A549 (cell line): ENCODE data around the gene DENND6A. TPM values are rescaled to one million over a fixed set of nuclear protein-coding genes. Genes with fewer than 3 reads are reported as not detected.

Experiments
- ATAC-seq, 2 experiments: fragments of 200-7000 bp in 1 of 2; fragments of >200 bp in 1 of 2; cut with Nextera tagmentation in 1 of 2; cut with Tn5 transposase in 1 of 2; 3 replicates each; pipeline versions ENCODE4 v1.8.0 to v1.9.1; 2018 to 2020; ENCODE audit warnings: mild to moderate bottlenecking in 1 of 2, moderate library complexity in 1 of 2
- CTCF ChIA-PET: fragments of 300-600 bp; sonication (Branson Sonifier 250); formaldehyde crosslinking; extraction: SDS; loops from one replicate; lab custom pipeline; 2021; ENCODE audit warnings: antibody characterized with exemption, inconsistent platforms; lab: Yijun Ruan, JAX
- POLR2A ChIA-PET: fragments of 350-600 bp; formaldehyde crosslinking; extraction: SDS; loops from one replicate; lab custom pipeline; 2021; ENCODE audit warnings: antibody characterized with exemption, inconsistent platforms; lab: Yijun Ruan, JAX
- DNase-seq, 2 experiments: peaks; one replicate each; pipeline versions ENCODE4 v3.0.0 to v3.0.0-alpha.2; 2011 to 2016; ENCODE audit warnings: low read depth in 1 of 2, low spot score in 1 of 2
- FAIRE-seq: peaks from 2 replicates; lab custom pipeline; 2011; peaks lifted over from hg19 to GRCh38; lab: Jason Lieb, UNC
- H3K27ac ChIP-seq, 2 experiments: fragments of >200 bp; sonication (Bioruptor Twin); formaldehyde crosslinking; 3 replicates each; pipeline ENCODE4 v1.5.1; 2016 to 2017
- H3K4me1 ChIP-seq: fragments of >200 bp; sonication (Bioruptor Twin); formaldehyde crosslinking; 3 replicates; pipeline ENCODE4 v1.6.1; 2016
- H3K4me2 ChIP-seq: fragments of >200 bp; sonication (Bioruptor Twin); formaldehyde crosslinking; 3 replicates; pipeline ENCODE4 v1.6.1; 2016
- H3K4me3 ChIP-seq: fragments of >200 bp; sonication (Bioruptor Twin); formaldehyde crosslinking; 3 replicates; pipeline ENCODE4 v1.5.1; 2016
- H3K9me3 ChIP-seq: fragments of >200 bp; sonication (Bioruptor Twin); formaldehyde crosslinking; 3 replicates; pipeline ENCODE4 v1.6.1; 2016
- FOSB ChIP-seq: fragments of 250-450 bp; sonication (Bioruptor Pico); IDR thresholded peaks from 2 replicates; pipeline ENCODE4 v1.5.0; 2020; ENCODE audit warnings: mild to moderate bottlenecking, moderate library complexity
- HEYL ChIP-seq: fragments of 250-450 bp; sonication (Bioruptor Pico); IDR thresholded peaks from 2 replicates; pipeline ENCODE4 v1.8.0; 2021; ENCODE audit warnings: mild to moderate bottlenecking, moderate library complexity
- HOXB13 ChIP-seq: fragments of 250-450 bp; sonication (Bioruptor Pico); IDR thresholded peaks from 2 replicates; pipeline ENCODE4 v1.5.0; 2020; ENCODE audit warnings: low read depth, mild to moderate bottlenecking, moderate library complexity
- HOXB5 ChIP-seq: fragments of 250-450 bp; sonication (Bioruptor Pico); IDR thresholded peaks from 2 replicates; pipeline ENCODE4 v1.5.0; 2020; ENCODE audit warnings: mild to moderate bottlenecking, moderate library complexity
- KDM1A ChIP-seq: fragments of 200-600 bp; sonication (generic); IDR thresholded peaks from 2 replicates; pipeline ENCODE4 v1.6.1; 2016; ENCODE audit warnings: low read depth, mild to moderate bottlenecking
- KDM5A ChIP-seq: fragments of 200-600 bp; sonication (generic); IDR thresholded peaks from 2 replicates; pipeline ENCODE4 v1.6.1; 2016; ENCODE audit warnings: antibody characterized with exemption, mild to moderate bottlenecking
- MAFK ChIP-seq: fragments of 450-650 bp; IDR thresholded peaks from 2 replicates; pipeline ENCODE4 v1.6.1; 2014; ENCODE audit not compliant: partially characterized antibody
- MAZ ChIP-seq: fragments of 150-350 bp; IDR thresholded peaks from 2 replicates; pipeline ENCODE4 v1.6.1; 2014; ENCODE audit warnings: antibody characterized with exemption, low read depth, low read length, borderline replicate concordance
- MYC ChIP-seq: IDR thresholded peaks from 2 replicates; pipeline ENCODE4 v1.6.1; 2012; ENCODE audit warnings: mild to moderate bottlenecking, inconsistent platforms, low read length, improper control_type of control experiment, borderline replicate concordance
- NFE2L2 ChIP-seq: fragments of 150-350 bp; conservative IDR thresholded peaks from 2 replicates; pipeline ENCODE4 v1.6.1; 2014; ENCODE audit warnings: low read length
- NPAS2 ChIP-seq: fragments of 250-450 bp; sonication (Bioruptor Pico); IDR thresholded peaks from 2 replicates; pipeline ENCODE4 v1.8.0; 2022; ENCODE audit warnings: mild to moderate bottlenecking, moderate library complexity, borderline replicate concordance
- POLR2A ChIP-seq: IDR thresholded peaks from 2 replicates; pipeline ENCODE4 v1.6.1; 2012; ENCODE audit warnings: mild to moderate bottlenecking, low read length
- POLR2AphosphoS2 ChIP-seq: conservative IDR thresholded peaks from 2 replicates; pipeline ENCODE4 v1.6.1; 2012; ENCODE audit warnings: low read length, improper control_type of control experiment, inconsistent platforms
- SMC3 ChIP-seq: fragments of >200 bp; sonication (Bioruptor Twin); formaldehyde crosslinking; IDR thresholded peaks from 3 replicates; pipeline ENCODE4 v1.6.1; 2018; ENCODE audit warnings: inconsistent platforms
- TP53 ChIP-seq: fragments of 250-450 bp; sonication (Bioruptor Pico); IDR thresholded peaks from 2 replicates; pipeline ENCODE4 v1.5.0; 2021; ENCODE audit warnings: mild to moderate bottlenecking, moderate library complexity
- WGBS: methylation state at CpG from one replicate; pipeline ENCODE4 v1.1.6; 2017; ENCODE audit errors: missing lambda C conversion rate; 5-methylcytosine and 5-hydroxymethylcytosine counted together
- polyA plus RNA-seq, 4 experiments: library from polyadenylated mRNA; depleted of rRNA in 3 of 4; stranded (reverse); fragments of >200 nt; fragmentation: RNase III in 1 of 4; extraction: RNeasy Plus Mini Kit Qiagen cat#74134 plus additional on column Dnase treatment in 1 of 4; gene quantifications; 2 replicates in 3 of 4; 3 replicates in 1 of 4; pipeline ENCODE4 v1.2.3, GENCODE V29; 2011 to 2017
- small RNA-seq, 6 experiments: library from RNA; depleted of rRNA; stranded (forward); fragments of <200 nt; gene quantifications; one replicate each; pipeline ENCODE3, GENCODE V24; 2012
- TF ChIP-seq, protein P1 (sequence below): IDR thresholded peaks from 2 replicates; pipeline ENCODE4 v1.6.1; 2012
- TF ChIP-seq, protein P2 (sequence below): fragments of 200-600 bp; sonication (generic); IDR thresholded peaks from 2 replicates; pipeline ENCODE4 v1.6.1; 2016; ENCODE audit warnings: antibody characterized with exemption, mild to moderate bottlenecking, moderate library complexity
- TF ChIP-seq, protein P3 (sequence below): fragments of >200 bp; sonication (Bioruptor Twin); formaldehyde crosslinking; IDR thresholded peaks from 3 replicates; pipeline ENCODE4 v1.5.1; 2016
- TF ChIP-seq, protein P4 (sequence below): IDR thresholded peaks from 2 replicates; pipeline ENCODE4 v1.6.1; 2012; ENCODE audit warnings: low read depth, borderline replicate concordance

Gene DENND6A
- polyA plus RNA-seq, 2 of the 4 experiments (the other 2 are of a cell fraction), result 5.4 to 18.1 TPM

DNA sequence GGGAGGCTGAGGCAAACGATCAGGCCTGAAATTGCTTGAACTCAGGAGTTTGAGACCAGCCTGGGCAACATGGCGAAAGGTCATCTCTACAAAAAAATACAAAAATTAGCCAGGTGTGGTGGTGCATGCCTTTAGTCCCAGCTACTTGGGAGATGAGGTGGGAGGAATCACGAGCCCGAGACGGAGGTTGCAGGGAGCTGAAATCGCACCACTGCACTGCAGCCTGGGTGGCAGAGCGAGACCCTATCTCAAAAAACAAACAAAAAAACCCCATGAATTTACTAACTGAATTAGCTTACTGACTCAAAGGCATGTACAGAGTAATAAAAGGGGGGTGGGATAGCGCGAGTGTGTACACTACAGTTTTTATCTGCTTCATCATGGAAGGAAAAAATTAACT lies 115.1 kb downstream of the DENND6A start:
- FAIRE-seq, result no peak
- POLR2A ChIA-PET, result no interaction called here
- Histone ChIP-seq H3K4me3 (no peak overlapping the region), H3K4me1 (0 out of 3 replicates have a peak, but pooled peaks cover under 1% of the 10 kb centered on the region), H3K4me2 (no peak overlapping the region), H3K9me3 (no peaks in the 10 kb centered on the region), H3K27ac (no peak overlapping the region)
- CTCF ChIA-PET, result no interaction called here
- ATAC-seq, result no peak
- no peak for TF ChIP-seq MAZ
- TF ChIP-seq, protein P1, sequence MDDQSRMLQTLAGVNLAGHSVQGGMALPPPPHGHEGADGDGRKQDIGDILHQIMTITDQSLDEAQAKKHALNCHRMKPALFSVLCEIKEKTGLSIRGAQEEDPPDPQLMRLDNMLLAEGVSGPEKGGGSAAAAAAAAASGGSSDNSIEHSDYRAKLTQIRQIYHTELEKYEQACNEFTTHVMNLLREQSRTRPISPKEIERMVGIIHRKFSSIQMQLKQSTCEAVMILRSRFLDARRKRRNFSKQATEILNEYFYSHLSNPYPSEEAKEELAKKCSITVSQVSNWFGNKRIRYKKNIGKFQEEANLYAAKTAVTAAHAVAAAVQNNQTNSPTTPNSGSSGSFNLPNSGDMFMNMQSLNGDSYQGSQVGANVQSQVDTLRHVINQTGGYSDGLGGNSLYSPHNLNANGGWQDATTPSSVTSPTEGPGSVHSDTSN, result no peak
- WGBS, result 91% methylated on average over 9 of the region's 9 CpGs
- no peak for DNase-seq

DNA sequence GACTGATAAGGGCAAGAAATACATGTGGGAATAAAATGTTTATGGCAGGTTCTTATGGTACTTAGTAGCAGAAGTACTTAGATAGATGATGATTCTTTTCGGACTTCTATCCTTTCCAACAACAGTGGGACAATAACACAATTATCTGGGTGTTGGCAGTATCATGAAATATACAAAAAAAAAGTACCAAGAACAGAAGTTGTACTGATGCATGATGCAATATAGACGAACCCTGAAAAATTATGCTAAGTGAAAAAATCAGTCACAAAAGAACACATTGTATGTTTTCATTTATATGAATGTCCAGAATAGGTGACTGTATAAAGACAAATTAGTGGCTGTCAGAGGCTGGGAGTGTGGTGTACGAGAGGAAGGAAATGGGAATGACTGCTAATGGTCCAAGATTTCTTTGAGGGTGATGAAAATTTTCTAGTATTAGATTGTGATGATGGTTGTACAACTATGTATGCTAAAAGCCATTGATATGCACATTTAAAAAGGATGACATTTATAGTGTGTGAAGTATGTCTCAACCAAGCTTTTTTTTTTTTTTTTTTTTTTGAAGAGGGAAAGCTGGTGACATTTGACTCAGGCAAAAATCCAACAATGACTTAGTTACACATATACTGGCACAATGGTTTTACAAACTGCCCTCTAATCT lies 116.8 kb downstream of the DENND6A start:
- CTCF ChIA-PET, result no interaction called here
- FAIRE-seq, result no peak

More for the DNA sequence above, 116.8 kb downstream of the DENND6A start:
- no peak overlapping the region for H3K4me2 ChIP-seq
- ATAC-seq (no peak), DNase-seq (no peak)
- no peak overlapping the region for H3K4me3 ChIP-seq
- TF ChIP-seq NPAS2 (CRISPR knock-in tag) (no peak), HOXB5 (CRISPR knock-in tag) (no peak), KDM1A (no peak), POLR2AphosphoS2 (no peak), MAFK (no peak), HEYL (CRISPR knock-in tag) (no peak), TP53 (CRISPR knock-in tag) (no peak), POLR2A (no peak), MYC (no peak), NFE2L2 (no peak), KDM5A (no peak), SMC3 (no peak), HOXB13 (CRISPR knock-in tag) (no peak), FOSB (no peak)
- TF ChIP-seq, protein P2, sequence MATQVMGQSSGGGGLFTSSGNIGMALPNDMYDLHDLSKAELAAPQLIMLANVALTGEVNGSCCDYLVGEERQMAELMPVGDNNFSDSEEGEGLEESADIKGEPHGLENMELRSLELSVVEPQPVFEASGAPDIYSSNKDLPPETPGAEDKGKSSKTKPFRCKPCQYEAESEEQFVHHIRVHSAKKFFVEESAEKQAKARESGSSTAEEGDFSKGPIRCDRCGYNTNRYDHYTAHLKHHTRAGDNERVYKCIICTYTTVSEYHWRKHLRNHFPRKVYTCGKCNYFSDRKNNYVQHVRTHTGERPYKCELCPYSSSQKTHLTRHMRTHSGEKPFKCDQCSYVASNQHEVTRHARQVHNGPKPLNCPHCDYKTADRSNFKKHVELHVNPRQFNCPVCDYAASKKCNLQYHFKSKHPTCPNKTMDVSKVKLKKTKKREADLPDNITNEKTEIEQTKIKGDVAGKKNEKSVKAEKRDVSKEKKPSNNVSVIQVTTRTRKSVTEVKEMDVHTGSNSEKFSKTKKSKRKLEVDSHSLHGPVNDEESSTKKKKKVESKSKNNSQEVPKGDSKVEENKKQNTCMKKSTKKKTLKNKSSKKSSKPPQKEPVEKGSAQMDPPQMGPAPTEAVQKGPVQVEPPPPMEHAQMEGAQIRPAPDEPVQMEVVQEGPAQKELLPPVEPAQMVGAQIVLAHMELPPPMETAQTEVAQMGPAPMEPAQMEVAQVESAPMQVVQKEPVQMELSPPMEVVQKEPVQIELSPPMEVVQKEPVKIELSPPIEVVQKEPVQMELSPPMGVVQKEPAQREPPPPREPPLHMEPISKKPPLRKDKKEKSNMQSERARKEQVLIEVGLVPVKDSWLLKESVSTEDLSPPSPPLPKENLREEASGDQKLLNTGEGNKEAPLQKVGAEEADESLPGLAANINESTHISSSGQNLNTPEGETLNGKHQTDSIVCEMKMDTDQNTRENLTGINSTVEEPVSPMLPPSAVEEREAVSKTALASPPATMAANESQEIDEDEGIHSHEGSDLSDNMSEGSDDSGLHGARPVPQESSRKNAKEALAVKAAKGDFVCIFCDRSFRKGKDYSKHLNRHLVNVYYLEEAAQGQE, result no peak
- TF ChIP-seq, protein P3, sequence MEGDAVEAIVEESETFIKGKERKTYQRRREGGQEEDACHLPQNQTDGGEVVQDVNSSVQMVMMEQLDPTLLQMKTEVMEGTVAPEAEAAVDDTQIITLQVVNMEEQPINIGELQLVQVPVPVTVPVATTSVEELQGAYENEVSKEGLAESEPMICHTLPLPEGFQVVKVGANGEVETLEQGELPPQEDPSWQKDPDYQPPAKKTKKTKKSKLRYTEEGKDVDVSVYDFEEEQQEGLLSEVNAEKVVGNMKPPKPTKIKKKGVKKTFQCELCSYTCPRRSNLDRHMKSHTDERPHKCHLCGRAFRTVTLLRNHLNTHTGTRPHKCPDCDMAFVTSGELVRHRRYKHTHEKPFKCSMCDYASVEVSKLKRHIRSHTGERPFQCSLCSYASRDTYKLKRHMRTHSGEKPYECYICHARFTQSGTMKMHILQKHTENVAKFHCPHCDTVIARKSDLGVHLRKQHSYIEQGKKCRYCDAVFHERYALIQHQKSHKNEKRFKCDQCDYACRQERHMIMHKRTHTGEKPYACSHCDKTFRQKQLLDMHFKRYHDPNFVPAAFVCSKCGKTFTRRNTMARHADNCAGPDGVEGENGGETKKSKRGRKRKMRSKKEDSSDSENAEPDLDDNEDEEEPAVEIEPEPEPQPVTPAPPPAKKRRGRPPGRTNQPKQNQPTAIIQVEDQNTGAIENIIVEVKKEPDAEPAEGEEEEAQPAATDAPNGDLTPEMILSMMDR, result no peak
- TF ChIP-seq, protein P4, sequence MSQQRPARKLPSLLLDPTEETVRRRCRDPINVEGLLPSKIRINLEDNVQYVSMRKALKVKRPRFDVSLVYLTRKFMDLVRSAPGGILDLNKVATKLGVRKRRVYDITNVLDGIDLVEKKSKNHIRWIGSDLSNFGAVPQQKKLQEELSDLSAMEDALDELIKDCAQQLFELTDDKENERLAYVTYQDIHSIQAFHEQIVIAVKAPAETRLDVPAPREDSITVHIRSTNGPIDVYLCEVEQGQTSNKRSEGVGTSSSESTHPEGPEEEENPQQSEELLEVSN, result no peak
- no peaks in the 10 kb centered on the region for H3K9me3 ChIP-seq
- H3K4me1 ChIP-seq, result no peaks in the 10 kb centered on the region
- POLR2A ChIA-PET, result no interaction called here
- WGBS, result 88% methylated on average over 3 of the region's 3 CpGs
- no peak overlapping the region for H3K27ac ChIP-seq

Small RNA genes lying within 50 kb of the gene (small RNA-seq; reads per million reads assigned to genes)
- 0 reads per million in 6 experiments for gene RNU6ATAC26P

Other genes with a start within 250 kb of the DENND6A start
- gene DNAH12, start 148.7 kb downstream of the DENND6A start, polyA plus RNA-seq (2011; rRNA removed), result 0.09 and 0.20 TPM in 2 replicates
- gene DNAH12, start 148.7 kb downstream of the DENND6A start, polyA plus RNA-seq (2017; fragmentation: RNase III; extraction: RNeasy Plus Mini Kit Qiagen cat#74134 plus additional on column Dnase treatment), result 0.05 to 0.13 TPM (median 0.05 TPM) in 3 replicates
- 12.9 and 14.4 TPM in 2 replicates for gene PDE12, start 136.8 kb downstream of the DENND6A start, polyA plus RNA-seq (2011; rRNA removed)
- 12.6 to 12.9 TPM (median 12.7 TPM) in 3 replicates for gene PDE12, start 136.8 kb downstream of the DENND6A start, polyA plus RNA-seq (2017; fragmentation: RNase III; extraction: RNeasy Plus Mini Kit Qiagen cat#74134 plus additional on column Dnase treatment)
- gene ARF4, start 95.7 kb downstream of the DENND6A start, polyA plus RNA-seq (2011; rRNA removed), result 222 and 262 TPM in 2 replicates
- gene ARF4, start 95.7 kb downstream of the DENND6A start, polyA plus RNA-seq (2017; fragmentation: RNase III; extraction: RNeasy Plus Mini Kit Qiagen cat#74134 plus additional on column Dnase treatment), result 129 to 136 TPM (median 133 TPM) in 3 replicates
- 25.3 and 33.1 TPM in 2 replicates for gene SLMAP, start 63.2 kb upstream of the DENND6A start, polyA plus RNA-seq (2011; rRNA removed)
- 15.1 to 15.7 TPM (median 15.2 TPM) in 3 replicates for gene SLMAP, start 63.2 kb upstream of the DENND6A start, polyA plus RNA-seq (2017; fragmentation: RNase III; extraction: RNeasy Plus Mini Kit Qiagen cat#74134 plus additional on column Dnase treatment)